ENCODE data around the gene OST4. TPM values are rescaled to one million over a fixed set of nuclear protein-coding genes. Genes with fewer than 3 reads are reported as not detected.
"Not testable (repeated sequence)": the region's sequence is repeated elsewhere in the genome, so short reads cannot be mapped to it uniquely, and the experiment has no call there.

Gene OST4
- total RNA-seq, 1 experiment from 2014 or later = 184 TPM

DNA sequence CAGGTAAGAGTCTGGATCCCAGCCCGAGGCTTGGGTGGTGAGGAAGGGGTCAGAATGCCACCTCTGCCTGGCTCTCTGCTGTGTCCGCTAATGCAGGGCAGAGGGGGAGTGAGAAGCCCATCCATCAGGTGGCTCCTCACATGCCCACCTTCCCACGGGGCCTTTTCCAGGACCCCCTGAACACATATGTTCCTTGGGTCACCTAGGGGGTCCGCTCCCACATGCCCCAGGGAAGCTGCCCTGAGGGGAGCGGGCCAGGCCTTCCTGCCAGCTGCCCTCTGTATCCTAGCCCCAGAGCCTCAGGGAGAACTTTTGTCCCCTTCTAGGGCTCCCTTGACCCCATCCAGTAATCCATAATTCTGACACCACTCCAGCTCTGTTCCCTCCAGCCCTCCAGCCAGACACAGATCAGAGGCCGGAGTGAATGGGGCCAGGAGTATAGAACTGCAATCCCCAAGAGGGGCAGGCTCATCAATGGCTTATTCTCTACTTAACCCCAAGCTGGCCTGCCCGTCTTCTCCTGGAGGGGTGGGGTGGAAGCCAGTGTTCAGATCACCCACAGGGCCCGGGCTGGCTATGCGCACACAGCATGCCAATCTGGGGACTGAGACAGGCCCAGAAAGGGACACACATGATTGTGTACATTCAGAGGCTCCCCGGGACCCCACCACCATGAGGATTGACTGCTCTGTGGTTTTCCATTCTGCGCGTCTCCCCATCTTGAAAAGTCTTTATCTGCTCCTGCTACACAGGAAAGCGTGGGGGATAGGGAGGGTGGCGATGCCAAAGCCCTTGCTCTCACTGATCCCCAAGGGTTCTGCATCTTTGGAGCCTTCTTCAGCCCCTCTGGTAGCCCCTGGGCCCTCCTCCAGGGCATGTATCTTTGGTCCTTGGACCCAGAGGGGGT lies 8.0 kb upstream of the OST4 start:
- DNase-seq (ENCODE audit: low read depth) = no peak

DNA sequence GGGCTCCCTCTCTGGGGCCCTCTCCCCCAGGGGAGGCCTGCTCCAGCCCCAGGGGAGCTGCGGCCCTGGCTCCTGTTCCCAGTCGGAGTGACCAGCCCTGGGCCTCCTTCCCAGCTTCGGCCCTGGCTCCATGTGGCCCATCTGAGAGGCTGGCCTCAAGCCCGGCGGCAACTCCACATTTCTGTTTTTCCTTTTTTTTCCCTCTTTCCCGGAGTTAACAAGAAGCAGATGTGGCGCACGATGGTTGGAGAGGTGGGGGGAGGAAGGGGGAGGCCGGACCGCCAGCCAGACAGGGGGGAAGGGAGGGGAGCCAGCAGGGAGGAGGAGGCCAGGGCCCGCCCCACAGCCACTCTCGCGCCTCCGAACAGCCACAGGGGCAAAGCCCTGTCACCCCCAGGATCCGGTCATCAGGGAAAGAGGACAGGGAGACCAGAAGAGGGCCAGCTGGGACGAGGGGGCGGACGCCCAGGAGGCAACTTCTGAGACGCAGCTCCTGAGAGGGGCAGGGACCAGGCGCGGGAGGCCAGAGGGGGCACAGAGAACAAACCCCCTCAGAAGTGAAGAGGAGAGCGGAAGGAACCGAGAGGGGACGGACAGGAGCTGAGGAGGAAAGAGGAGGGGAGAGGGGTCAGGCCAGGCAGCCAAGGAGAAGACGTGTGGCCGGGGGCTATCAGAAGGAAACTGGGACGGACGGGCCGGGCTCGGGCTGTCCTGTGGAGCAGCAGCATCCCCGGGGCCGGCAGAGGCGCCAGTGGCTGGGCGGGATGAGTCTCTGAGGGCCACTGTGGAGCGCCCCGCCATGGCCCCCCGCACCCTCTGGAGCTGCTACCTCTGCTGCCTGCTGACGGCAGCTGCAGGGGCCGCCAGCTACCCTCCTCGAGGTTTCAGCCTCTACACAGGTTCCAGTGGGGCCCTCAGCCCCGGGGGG lies 7.1 kb upstream of the OST4 start, which contains the start of gene EMILIN1:
Gene EMILIN1, plus strand, starts transcription at position 349 of the 928 bp plus-strand sequence. Its CDS starts 451 bp downstream, at position 800.
- DNase-seq (ENCODE audit: low read depth) = peak; percentile 69

DNA sequence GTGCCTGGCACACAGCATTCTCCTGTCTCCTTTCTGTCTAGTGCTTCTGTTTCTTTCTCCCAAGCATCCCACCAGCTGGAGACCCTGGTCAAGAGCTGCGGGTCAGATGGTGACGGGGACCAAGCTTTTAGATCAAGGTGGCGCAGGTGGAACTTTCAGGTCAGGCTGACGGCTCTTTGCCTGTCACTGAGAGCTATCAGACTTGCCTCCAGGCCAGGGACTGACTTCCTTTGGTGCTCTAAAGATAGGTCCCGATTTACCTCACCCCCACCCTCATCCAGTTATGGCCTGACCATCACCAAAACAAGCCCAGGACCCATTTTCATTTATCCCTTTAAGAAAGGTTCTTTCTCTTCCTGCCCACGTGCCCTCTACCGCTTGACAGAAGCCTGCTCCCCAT lies 5.8 kb upstream of the OST4 start:
- DNase-seq (ENCODE audit: low read depth) = no peak

DNA sequence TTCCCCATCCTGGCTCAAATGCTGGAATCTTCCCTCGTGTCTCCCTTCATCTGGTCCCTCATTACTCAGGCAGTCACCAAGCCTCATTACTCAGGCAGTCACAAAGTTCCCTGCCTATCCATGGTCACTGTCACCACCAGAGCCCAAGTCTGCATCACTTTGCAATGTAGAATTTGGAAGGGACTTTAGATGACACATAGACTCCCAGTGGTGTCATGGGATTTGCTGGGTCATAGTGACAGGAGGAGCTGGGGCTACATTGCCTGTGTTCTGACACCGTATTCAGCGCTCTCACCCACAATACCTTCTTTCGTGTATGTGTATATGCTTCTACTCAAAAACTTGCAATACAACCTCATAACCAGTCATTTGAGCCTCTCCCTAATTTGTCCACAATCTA lies 4.9 kb upstream of the OST4 start:
- DNase-seq (ENCODE audit: low read depth) = no peak

DNA sequence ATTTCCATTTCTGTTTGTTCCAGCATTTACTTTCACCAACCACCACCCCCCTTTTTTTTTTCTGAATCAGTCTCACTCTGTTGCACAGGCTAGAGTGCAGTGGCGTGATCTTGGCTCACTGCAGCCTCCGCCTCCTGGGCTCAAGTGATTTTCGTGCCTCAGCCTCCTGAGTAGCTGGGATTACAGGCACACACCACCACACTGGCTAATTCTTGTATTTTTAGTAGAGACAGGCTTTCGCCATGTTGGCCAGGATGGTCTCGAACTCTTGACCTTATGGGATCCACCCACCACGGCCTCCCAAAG lies 4.1 kb upstream of the OST4 start:
- not testable (repeated sequence) for DNase-seq (ENCODE audit: low read depth)

DNA sequence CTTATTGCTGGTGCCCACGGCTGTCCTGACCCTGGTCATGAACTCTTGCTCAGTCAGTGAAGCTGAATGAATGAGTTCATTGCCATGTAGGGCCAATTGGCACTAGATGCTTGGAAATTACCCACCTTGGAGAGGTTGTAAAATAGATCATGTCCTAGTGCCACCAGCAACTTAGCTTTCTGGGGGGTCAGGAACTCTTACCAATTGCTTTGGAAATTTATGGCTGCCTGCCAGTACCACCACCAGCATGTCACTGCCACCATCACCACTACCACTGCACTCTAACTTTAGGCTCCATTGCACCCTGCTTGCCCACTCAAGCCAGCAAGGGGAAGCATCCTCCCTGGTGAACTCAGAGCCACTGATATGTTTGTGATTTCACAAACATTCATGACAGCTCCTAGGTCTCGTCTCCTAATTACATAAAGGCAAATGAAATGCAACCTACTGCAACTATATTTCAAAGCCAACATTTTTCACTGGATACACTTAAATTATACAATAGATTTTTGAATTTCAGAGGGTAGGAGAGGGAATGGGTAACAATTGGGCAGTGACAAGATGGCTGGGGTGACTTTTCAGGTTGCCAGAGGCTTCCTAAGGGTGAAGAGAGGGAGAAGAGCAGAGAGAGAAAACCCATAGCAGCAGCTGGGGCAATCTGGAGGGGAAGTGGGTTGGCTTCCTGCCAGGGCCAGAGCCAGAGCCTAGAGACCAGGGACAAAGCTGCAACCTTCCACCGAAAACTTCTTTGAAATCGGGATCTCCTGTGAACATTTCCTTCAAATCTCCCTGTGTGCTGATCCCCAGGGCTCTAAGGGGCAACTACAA lies 3.5 kb upstream of the OST4 start:
- peak; percentile 72 for DNase-seq (ENCODE audit: low read depth)

DNA sequence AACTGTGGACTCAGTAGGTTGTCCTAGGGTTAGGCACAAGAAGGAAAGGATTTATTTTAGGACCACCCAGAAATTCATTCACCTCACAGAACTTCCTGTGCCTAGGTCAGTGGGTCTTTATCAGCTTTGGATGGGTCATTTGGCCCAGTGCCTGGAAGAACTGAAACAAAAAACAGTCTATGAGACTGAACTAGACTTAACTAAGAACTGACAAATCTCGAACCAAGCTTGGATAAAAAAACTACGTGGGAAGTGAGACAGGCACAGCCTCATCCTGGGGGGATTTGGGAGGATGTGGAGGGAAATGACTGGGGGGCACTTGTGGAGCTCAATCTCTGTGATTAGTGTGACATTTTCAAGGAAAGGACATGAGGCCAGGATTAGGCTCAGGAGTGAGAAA lies 2.3 kb upstream of the OST4 start:
- DNase-seq (ENCODE audit: low read depth) = no peak

DNA sequence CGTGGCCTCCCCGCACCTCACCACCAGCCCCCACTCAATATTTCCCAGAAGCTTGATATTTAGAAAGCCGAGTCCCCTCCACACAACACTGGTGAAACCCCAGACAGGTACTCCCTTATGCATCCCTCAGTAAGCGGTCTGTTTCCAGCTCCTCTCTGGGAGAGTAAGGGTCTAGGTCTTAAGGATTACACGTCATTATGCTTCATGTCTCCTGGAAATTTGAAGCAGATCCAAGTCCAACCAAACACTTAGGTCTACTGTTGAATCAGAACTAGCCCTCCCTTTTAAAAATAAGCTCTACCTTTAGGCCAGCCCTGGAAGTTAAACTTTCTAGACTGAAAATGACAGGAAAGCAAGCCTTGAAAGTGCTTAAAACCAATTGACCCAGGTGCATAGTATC lies 1.5 kb upstream of the OST4 start:
- no peak for DNase-seq (ENCODE audit: low read depth)

DNA sequence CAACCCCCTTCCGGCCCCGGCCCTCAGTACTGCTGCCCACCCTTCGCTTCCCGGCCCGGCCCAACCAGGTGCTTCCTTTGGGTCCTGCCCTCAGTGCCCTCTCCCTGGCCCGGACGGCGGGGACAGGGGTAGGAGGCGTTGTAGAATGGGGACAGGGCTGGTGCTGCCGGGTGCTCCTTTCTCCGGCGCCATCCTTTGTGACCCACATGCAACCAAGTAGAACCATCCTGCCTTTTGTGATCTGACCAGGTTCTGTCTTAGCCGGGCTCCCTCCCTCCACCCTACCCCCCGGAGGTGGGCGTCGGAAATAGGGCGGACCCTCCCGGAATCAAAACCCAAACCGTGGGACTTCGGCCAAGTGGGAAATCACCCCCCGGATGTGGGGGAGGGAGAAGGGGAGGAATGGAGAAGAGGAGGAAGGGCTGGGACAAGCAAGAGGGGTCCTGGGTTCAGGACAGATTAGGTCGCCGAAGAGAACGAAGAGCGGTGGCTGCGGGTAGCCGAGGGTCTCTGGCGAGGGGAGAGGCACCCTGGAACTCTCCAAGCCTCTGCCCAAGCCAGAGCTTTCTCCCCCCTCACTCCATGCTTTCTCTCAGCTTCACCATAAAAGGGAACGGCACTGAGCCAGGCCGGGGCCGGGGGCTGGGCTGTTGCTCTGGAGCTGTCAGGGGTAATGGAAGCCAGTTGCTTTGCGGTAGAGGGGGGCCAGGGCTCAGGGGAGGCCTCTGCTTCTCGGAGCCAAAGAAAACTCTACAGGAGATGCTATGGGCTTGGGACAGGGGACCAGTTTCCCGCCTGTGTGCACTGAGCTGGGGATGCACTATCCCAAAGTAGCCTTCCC lies 756 bp upstream of the OST4 start:
- DNase-seq (ENCODE audit: low read depth) = peak; percentile 70

DNA sequence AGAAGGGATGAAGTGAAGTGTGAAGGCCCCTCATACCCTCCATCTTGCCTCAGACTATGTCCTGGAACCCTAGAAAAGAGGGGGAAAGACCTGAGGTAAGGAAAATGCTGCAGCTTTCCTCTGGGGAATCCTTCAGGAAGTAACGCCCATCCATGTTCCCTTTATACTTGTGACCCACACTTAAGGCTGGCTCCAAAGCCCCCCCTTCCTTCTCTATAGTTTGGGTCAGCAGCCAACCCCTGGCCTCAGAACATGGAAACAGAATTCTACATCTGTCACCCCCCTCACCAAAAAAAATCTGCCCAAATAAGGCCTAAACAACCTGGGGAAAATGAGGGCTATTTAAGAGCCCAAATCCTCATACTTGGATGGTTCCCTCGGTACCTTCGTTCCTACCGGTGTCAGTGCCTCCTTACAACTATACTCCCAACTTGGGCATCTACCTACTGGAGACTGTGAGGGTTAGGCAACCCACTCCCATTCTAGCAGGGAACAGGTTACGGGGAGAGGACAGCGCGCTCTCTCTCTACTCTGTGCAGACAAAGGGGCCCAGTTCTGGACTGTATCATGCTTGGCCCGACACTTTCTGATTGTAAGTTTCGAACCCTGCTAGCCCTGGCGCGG lies 689 bp downstream of the OST4 start:
- DNase-seq (ENCODE audit: low read depth) = no peak

DNA sequence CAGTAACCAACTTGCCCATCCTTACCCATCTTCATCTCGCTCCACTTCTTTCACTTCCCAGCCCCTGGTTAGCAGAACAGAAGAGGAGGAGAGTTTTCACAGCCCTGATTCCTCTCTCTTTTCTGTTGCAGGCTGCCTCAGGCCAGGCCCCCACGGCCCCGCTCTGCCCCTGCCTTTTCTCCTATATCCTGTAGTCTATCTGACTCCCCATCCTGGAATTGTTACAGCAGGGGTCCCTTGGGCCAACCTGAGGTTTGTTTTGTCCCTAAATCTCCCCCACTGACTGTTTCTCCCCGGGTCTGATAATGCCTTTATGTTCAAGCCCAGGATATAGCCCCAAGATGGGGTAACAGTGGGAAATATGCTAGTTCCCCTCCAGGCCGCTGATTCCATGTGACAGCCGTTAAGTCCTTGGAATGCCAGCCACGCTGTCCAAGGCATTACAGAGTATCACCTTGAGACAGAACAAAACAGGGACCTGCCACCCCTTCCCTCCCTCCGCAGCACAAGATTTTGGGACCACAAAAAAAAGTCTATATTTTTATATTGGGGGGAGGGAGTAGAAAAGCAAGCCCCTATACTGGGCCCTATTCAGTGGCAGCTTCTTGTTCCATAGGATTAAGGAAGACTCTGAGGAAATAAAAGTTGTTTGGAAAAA lies 1.4 kb downstream of the OST4 start:
- DNase-seq (ENCODE audit: low read depth) = no peak

DNA sequence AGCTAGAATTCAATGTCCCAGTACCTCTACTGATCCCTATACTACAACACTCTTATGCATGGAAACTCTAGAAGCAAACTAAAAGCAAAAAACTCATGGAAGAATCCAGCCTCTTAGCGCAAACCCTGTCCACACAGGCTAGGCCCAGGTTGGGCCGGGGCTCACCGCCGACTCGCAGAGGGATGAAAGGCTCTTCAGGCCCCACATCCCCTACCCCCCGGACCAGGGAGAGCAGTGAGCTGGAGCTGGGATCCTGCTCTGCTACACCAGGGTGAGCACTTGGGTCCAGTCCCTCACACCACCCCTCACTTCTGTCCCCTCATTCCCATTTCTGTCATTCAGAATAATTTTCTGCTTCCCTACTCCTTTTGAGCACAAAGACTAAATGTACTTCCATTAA lies 2.0 kb downstream of the OST4 start:
- DNase-seq (ENCODE audit: low read depth) = no peak

DNA sequence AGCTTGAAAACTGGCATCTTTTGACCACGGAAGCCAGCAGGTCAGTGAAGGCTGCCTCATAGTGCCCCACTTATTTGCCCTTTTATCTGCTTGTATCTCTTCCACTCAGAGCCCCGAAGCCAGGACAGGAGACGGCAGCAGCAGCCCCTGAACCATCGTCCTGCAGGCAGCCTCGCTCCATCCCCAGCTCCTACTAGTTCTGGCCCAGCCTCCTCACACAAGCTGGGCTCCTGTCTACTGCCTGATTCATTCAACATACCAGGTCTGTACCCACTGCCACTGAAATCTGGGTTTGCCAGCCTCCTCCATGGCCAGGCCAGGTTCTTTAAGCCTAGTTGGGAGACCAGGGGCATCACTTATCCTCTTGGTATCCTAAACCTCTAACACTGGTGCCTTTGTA lies 4.1 kb downstream of the OST4 start:
- no peak for DNase-seq (ENCODE audit: low read depth)

DNA sequence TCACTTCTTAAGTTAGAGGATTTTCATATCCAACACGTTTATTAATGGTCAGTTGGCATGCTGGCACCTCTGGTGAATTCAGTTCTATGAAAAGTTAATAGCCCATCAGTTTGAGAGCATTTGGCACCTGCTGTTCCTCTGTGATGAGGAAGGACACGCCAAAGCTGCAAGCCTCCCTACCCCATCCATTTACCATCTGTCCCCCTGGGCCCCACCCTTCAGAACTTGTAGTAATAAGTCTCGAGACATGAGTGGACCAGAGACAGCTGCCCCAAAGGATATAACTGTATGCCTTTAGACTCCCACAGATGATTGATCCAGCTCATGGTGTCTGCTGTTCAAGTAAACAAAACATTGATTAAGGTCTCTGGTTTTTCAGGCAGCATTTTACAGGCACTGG lies 6.3 kb downstream of the OST4 start:
- DNase-seq (ENCODE audit: low read depth) = no peak

DNA sequence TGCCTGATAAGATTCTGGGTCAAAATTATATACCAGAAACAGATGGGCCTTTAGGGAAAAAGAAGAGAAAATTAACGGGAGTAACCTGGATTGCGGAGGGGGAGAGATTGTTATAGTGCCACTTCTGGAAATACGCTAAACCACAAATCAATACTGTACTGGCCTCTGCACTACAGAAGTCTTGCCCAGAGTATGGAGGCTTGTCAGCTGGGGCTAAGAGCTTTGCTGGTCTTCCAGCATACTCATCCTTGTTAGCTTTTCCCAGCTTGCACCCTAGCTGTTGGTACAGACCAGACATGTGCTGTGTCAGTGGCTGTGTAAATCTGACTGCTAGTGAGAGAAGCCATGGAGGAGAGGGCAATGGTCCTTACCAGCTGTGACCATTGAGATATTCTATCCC lies 11.1 kb downstream of the OST4 start:
- DNase-seq (ENCODE audit: low read depth) = no peak

DNA sequence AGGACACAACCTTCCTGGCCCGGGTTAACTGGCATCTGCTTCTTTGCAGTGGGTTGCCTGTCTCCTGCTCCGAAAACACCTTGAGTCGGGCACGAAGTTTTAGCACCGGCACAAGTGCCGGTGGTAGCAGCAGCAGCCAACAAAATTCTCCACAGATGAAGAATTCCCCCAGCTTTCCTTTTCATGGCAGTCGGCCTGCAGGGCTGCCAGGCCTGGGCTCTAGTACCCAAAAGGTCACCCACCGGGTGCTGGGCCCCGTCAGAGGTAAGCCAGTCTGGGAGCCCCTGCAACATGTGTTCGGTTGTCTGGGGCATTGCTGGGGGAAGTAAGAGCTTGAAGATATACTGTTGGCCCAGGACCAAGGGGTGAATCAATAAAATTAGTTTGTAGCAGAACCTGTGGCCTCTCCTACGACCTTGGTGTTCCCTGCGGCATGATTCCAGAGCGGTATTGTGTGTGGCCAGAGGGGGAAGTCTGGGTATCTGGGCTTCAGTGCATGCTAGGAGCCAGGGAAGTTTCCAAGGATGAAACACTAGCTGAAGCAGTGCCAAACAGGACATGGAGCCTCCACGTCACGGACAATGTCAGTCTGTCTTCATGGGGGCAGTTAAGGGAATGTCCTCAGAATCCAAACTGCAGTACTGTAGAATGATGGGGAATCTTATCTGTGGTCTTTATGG lies 12.2 kb downstream of the OST4 start:
- DNase-seq (ENCODE audit: low read depth) = no peak

DNA sequence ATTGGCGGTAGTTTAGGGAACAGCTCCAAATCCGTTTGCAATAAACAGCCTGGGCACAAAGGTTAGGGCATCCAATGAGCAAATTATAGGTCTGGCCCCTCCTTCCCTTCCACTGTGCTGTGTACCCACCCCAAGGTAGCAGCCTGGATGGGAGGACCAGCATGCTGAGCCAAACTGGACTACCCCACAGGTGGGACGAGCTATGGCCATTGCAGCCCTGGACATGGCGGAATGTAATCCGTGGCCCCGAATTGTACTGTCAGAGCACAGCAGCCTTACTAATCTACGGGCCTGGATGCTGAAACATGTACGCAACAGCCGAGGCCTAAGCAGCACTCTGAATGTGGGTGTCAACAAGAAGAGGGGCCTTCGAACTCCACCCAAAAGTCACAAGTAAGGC lies 13.2 kb downstream of the OST4 start:
- no peak for DNase-seq (ENCODE audit: low read depth)

DNA sequence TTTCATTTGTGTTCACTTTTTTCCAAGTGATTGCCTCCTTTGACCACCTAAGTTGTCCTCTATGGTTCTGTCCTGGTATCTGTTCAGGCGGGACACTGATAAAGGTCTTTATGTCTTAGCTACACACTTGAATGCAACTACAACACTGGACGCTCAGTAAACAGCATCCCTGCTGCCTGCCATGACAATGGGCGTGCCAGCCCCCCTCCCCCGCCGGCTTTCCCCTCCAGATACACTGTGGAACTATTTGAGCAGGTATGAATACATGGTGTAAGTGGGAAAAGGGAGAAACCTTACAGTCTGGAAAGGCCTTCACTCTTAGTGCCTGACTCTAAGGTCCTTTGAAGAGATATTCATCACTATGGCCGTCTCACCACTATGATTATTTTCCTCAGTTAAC lies 14.3 kb downstream of the OST4 start:
- no peak for DNase-seq (ENCODE audit: low read depth)

DNA sequence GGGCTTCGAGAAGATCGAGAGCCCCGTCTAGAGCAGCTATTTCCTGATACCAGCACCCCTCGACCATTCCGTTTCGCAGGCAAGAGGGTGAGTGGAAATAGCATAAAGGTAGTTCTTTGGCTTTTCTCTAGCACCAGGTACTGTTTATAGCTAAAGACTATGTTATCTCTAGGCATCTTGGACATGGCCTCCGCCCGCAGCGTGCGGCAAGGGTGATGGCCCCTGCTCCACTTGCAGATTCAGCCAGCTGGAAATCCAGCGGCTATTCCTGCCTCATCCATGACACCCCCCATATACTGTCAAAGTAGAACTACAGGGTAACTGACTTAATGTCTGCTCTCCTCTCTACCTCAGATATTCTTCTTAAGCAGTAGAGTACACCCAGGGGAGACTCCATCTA lies 16.7 kb downstream of the OST4 start:
- DNase-seq (ENCODE audit: low read depth) = no peak

All from Daoy (cell line).